Ectodermal cell (in vitro differentiated cells): ENCODE measurements around the gene SLC2A1.

Experiments
- H3K27ac ChIP-seq: 2 replicates; pipeline ENCODE4 v1.7.0; 2013; ENCODE audit warnings: mild to moderate bottlenecking, low read depth, low read length; ENCODE audit not compliant: insufficient read depth, poor library complexity, severe bottlenecking
- H3K27me3 ChIP-seq: 2 replicates; pipeline ENCODE4 v1.7.0; 2013; ENCODE audit warnings: mild to moderate bottlenecking, low read length; ENCODE audit not compliant: insufficient read depth, control insufficient read depth, poor library complexity, severe bottlenecking
- H3K36me3 ChIP-seq: one replicate; pipeline ENCODE4 v1.7.0; 2013; ENCODE audit warnings: low read length; ENCODE audit not compliant: control insufficient read depth, insufficient read depth
- H3K4me1 ChIP-seq: one replicate; pipeline ENCODE4 v1.7.0; 2013; ENCODE audit warnings: low read length; ENCODE audit not compliant: control insufficient read depth, insufficient read depth
- H3K4me3 ChIP-seq: 2 replicates; pipeline ENCODE4 v1.7.0; 2013; ENCODE audit warnings: low read depth, low read length, control low read depth; ENCODE audit not compliant: insufficient read depth
- H3K9me3 ChIP-seq: 2 replicates; pipeline ENCODE4 v1.7.0; 2013; ENCODE audit warnings: mild to moderate bottlenecking, low read length, moderate library complexity; ENCODE audit not compliant: control insufficient read depth
- WGBS, 2 experiments: methylation state at CpG; one replicate each; pipeline ENCODE4 v1.1.7; 2013; ENCODE audit warnings: missing lambda C conversion rate in 2 of 2; 5-methylcytosine and 5-hydroxymethylcytosine counted together

SLC2A1 gene

GRCh38 chr1:42941640-42942330 is 16.9 kb downstream of the SLC2A1 start:
- H3K27me3 ChIP-seq: no peaks in the 10 kb centered on the region
- 93 to 94% methylated on average over 9 of the region's 9 CpGs for WGBS, 2 experiments
- no peaks in the 10 kb centered on the region for H3K9me3 ChIP-seq
- no peak overlapping the region for H3K27ac ChIP-seq
- H3K4me3 ChIP-seq: no peak overlapping the region
- H3K36me3 ChIP-seq: peaks cover 73% of the 10 kb centered on the region
- H3K4me1 ChIP-seq: peaks cover 28% of the 10 kb centered on the region

- Histone ChIP-seq H3K4me3 (no peak overlapping the region), H3K27ac (no peak overlapping the region), H3K36me3 (peaks cover 66% of the 10 kb centered on the region), H3K27me3 (no peaks in the 10 kb centered on the region), H3K9me3 (no peaks in the 10 kb centered on the region), H3K4me1 (peaks cover 26% of the 10 kb centered on the region)
- 89 to 90% methylated on average over 14 of the region's 14 CpGs for WGBS, 2 experiments
These were observed 17.6 kb downstream of the SLC2A1 start for GRCh38 chr1:42940851-42941639.

DNA sequence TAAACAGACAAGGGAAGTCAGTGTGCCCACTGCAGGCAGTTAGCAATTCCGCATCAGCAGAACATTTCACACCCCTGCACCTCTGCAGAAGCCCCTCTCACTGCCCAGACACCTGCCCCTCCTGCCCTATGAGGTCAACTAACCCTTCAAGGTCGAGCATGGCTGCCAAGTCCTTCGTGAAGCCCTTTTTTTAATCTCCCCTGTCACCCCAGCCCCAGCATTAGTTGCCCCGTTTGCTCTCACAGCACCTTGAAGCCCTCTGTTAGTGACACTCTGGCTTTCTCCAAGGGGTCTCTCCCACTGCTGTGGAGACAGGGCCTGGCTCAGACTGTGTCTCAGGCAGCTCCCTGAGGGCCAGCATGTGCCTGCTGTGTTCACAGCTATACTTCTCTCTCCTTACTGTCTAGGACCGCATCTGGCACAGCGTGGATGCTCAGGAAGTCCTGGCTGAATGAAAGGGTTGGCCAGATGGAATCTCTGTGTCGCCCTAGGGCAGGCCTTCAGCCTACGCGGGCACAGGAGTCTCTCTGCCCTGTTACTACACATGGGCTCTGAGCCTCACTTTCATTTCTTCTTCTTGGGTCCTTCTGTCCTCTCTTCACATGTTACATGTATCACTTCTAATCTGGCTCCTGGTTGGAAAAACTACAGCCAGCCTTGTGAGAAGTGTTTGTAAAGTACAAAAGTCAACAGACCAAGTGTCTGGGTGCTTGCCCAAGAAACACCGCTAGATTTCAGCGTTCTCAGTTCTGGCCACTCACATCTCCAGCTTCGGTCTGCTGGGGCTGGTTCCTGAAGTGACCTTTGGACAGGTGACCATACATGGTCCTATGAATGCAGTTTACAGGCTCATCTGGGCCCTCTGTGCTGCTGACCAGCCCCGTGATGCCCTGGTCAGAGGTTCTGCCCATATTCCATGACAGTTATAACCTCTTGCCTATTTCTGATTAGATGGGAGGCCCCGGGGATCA is 19.7 kb downstream of the SLC2A1 start:
- H3K4me1 ChIP-seq: peaks cover 22% of the 10 kb centered on the region
- WGBS, 2 experiments: 95 to 96% methylated on average over 14 of the region's 14 CpGs
- no peaks in the 10 kb centered on the region for H3K27me3 ChIP-seq
- no peak overlapping the region for H3K27ac ChIP-seq
- H3K36me3 ChIP-seq: peaks cover 62% of the 10 kb centered on the region
- no peak overlapping the region for H3K4me3 ChIP-seq
- no peaks in the 10 kb centered on the region for H3K9me3 ChIP-seq

DNA sequence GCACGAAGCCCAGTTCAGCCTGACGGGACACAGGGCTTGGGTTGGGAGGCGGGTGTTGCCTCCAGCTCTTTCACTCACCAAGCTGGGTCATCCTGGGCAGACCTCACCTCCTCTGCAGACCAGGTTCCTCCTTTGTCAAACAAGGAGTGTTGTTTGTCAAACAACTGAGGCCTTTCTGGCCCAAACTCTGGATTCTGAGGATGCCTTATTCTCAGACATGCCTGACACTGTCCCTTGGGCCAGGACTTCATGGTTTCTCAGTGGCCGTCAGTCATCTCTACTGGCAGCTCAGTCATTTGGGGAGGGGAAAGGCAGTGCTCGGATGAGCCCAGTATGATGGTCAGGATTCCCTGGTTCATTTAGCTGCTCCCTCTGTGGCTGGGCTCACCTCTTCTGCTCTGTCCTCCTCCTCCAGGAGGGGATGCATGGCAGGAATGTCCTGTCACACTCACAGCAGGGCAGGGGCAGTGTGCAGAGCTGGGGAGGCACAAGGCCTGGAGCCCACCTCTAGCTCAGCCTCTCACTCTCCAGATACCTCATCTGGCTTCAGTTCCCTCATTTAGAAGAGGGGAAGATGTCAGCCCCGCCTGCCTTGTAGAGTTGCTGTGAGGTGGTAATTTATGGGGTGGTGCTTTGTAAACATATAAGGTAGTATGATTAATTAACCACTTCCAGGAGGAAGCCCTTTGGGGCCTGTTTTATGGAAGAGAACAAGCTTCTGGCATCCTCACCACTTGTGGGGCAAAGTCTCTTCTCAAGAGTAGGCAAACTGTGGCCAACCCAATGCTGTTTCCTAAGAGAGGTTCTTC is 20.6 kb downstream of the SLC2A1 start:
- H3K27me3 ChIP-seq: no peaks in the 10 kb centered on the region
- H3K4me1 ChIP-seq: peaks cover 14% of the 10 kb centered on the region
- no peak overlapping the region for H3K4me3 ChIP-seq
- no peak overlapping the region for H3K27ac ChIP-seq
- peaks cover 60% of the 10 kb centered on the region for H3K36me3 ChIP-seq
- no peaks in the 10 kb centered on the region for H3K9me3 ChIP-seq
- 88 to 92% methylated on average over 6 of the region's 6 CpGs for WGBS, 2 experiments

GRCh38 chr1:42937141-42937696 is 21.4 kb downstream of the SLC2A1 start:
- Histone ChIP-seq H3K9me3 (no peaks in the 10 kb centered on the region), H3K4me1 (peaks cover 14% of the 10 kb centered on the region), H3K36me3 (peaks cover 52% of the 10 kb centered on the region), H3K27ac (no peak overlapping the region), H3K4me3 (no peak overlapping the region), H3K27me3 (no peaks in the 10 kb centered on the region)
- WGBS, 2 experiments: 96 to 97% methylated on average over 6 of the region's 6 CpGs

GRCh38 chr1:42936309-42937078 is 22.2 kb downstream of the SLC2A1 start:
- Histone ChIP-seq H3K9me3 (no peaks in the 10 kb centered on the region), H3K4me3 (no peak overlapping the region), H3K4me1 (peaks cover 14% of the 10 kb centered on the region), H3K36me3 (peaks cover 46% of the 10 kb centered on the region), H3K27me3 (no peaks in the 10 kb centered on the region), H3K27ac (no peak overlapping the region)
- WGBS, 2 experiments: 90 to 91% methylated on average over 7 of the region's 7 CpGs

DNA sequence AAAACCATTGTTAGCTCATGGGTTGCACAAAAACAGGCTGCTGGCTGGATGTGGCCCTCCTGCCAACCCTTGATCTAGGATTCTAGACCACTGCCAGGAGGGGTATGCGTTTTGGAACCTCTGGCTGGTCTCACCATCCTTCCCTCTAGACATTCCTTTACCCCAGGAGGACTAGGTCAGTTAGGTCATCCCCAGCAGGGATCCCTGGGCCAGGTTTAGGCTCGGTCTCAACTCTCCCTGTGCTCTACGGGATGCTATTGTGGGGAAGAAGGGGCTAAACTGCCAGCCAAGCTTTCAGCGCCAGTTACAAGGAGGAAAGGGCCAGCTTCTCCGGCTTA is 22.7 kb downstream of the SLC2A1 start:
- WGBS, 2 experiments: 70 to 78% methylated on average over 5 of the region's 5 CpGs
- peaks cover 14% of the 10 kb centered on the region for H3K4me1 ChIP-seq
- H3K27me3 ChIP-seq: no peaks in the 10 kb centered on the region
- H3K4me3 ChIP-seq: no peak overlapping the region
- no peak overlapping the region for H3K27ac ChIP-seq
- H3K36me3 ChIP-seq: peaks cover 47% of the 10 kb centered on the region
- H3K9me3 ChIP-seq: no peaks in the 10 kb centered on the region

GRCh38 chr1:42935313-42935895 is 23.3 kb downstream of the SLC2A1 start:
- WGBS, 2 experiments: 93 to 95% methylated on average over 8 of the region's 8 CpGs
- peaks cover 14% of the 10 kb centered on the region for H3K4me1 ChIP-seq
- no peaks in the 10 kb centered on the region for H3K9me3 ChIP-seq
- H3K27me3 ChIP-seq: no peaks in the 10 kb centered on the region
- peaks cover 47% of the 10 kb centered on the region for H3K36me3 ChIP-seq
- no peak overlapping the region for H3K27ac ChIP-seq
- no peak overlapping the region for H3K4me3 ChIP-seq
